Panc1 (cell line): ENCODE measurements around the gene SPTBN1. TPM values are rescaled to one million over a fixed set of nuclear protein-coding genes. Genes with fewer than 3 reads are reported as not detected.

Experiments used
- ATAC-seq: fragments of 200-7000 bp; cut with Tn5 transposase; 2 replicates; pipeline ENCODE4 v1.9.1; 2020; ENCODE audit warnings: mild to moderate bottlenecking, moderate library complexity
- BruUV-seq: library from RNA; stranded (reverse); fragments of 400-500 nt; replicated peaks from 2 replicates; lab custom pipeline; 2021; lab: Mats Ljungman, UMichigan
- CTCF ChIA-PET: fragments of 300-600 bp; sonication (Branson Sonifier 250); formaldehyde crosslinking; loops from one replicate; lab custom pipeline; 2022; ENCODE audit warnings: antibody characterized with exemption; lab: Charles Lee
- POLR2A ChIA-PET: fragments of 300-600 bp; sonication (Branson Sonifier 250); formaldehyde crosslinking; loops from one replicate; lab custom pipeline; 2022; ENCODE audit warnings: antibody characterized with exemption; lab: Charles Lee
- DNase-seq: peaks from one replicate; pipeline ENCODE4 v3.0.0-alpha.2; 2010; ENCODE audit warnings: low read depth, low spot score
- H3K27ac ChIP-seq: 2 replicates; pipeline ENCODE4 v1.5.1; 2011; ENCODE audit warnings: mild to moderate bottlenecking, low read length, inconsistent platforms
- H3K27me3 ChIP-seq: fragments of 200-500 bp; sonication (Bioruptor generic); 2 replicates; pipeline ENCODE4 v1.6.0; 2014; ENCODE audit warnings: low read length, inconsistent platforms; ENCODE audit not compliant: control insufficient read depth, insufficient read depth
- H3K36me3 ChIP-seq: fragments of 200-500 bp; sonication (Bioruptor generic); 2 replicates; pipeline ENCODE4 v1.5.1; 2014; ENCODE audit warnings: inconsistent platforms, mild to moderate bottlenecking, low read length, moderate library complexity; ENCODE audit not compliant: control insufficient read depth, insufficient read depth
- H3K4me1 ChIP-seq: 2 replicates; pipeline ENCODE4 v1.5.1; 2011; ENCODE audit warnings: inconsistent platforms, mild to moderate bottlenecking, low read length, moderate library complexity; ENCODE audit not compliant: control insufficient read depth, insufficient read depth
- H3K4me3 ChIP-seq, 2 experiments: 2 replicates each; pipeline ENCODE4 v1.5.1; 2011 to 2012; ENCODE audit warnings: low read depth in 2 of 2, low read length in 2 of 2, mild to moderate bottlenecking in 2 of 2, inconsistent platforms in 1 of 2, moderate library complexity in 1 of 2
- H3K9me3 ChIP-seq: fragments of 200-500 bp; sonication (Bioruptor generic); 2 replicates; pipeline ENCODE4 v1.5.1; 2014; ENCODE audit warnings: low read depth, mild to moderate bottlenecking, inconsistent platforms, low read length, moderate library complexity; ENCODE audit not compliant: control insufficient read depth, insufficient read depth
- CTCF ChIP-seq: fragments of 450-650 bp; IDR thresholded peaks from 2 replicates; pipeline ENCODE4 v1.5.1; 2017; ENCODE audit warnings: mild to moderate bottlenecking
- POLR2AphosphoS5 ChIP-seq: IDR thresholded peaks from 2 replicates; pipeline ENCODE4 v1.6.1; 2012; ENCODE audit warnings: mild to moderate bottlenecking, low read depth, low read length, moderate library complexity
- SIN3A ChIP-seq: IDR thresholded peaks from 2 replicates; pipeline ENCODE4 v1.6.1; 2012; ENCODE audit warnings: low read depth, mild to moderate bottlenecking, low read length, moderate library complexity, borderline replicate concordance; ENCODE audit not compliant: insufficient read depth
- TCF7L2 ChIP-seq: IDR thresholded peaks from 2 replicates; pipeline ENCODE4 v1.6.1; 2011; ENCODE audit warnings: mild to moderate bottlenecking, low read depth, low read length, inconsistent platforms
- in situ Hi-C: cut with HindIII; loops from 2 replicates; pipeline ENCODE4 v1.10.0; 2016; ENCODE audit warnings: low sequenced_read_pairs, low pct_unique_long_range_greater_than_20kb
- intact Hi-C: fragments of 100-400 bp; cut with micrococcal nuclease; formaldehyde crosslinking; loops from one replicate; pipeline ENCODE4 v1.10.0; 2022; ENCODE audit not compliant: unreplicated experiment
- total RNA-seq: library from RNA; stranded (reverse); gene quantifications from one replicate; pipeline ENCODE4 v1.2.1, GENCODE V29; 2021; ENCODE audit not compliant: unreplicated experiment
- TF ChIP-seq, protein P1 (sequence below), 2 experiments: IDR thresholded peaks; 2 replicates each; pipeline ENCODE4 v1.6.1; 2011 to 2012; ENCODE audit warnings: low read depth in 2 of 2, control low read depth in 1 of 2, low read length in 1 of 2, mild to moderate bottlenecking in 1 of 2, moderate library complexity in 1 of 2; ENCODE audit not compliant: insufficient read depth in 1 of 2

Gene SPTBN1
- total RNA-seq, 1 experiment from 2014 or later = 169 TPM

GRCh38 chr2:54513363-54513715 is 57.2 kb downstream of the SPTBN1 start:
- ATAC-seq (no peak), DNase-seq (no peak)
- no peaks in the 10 kb centered on the region for H3K27me3 ChIP-seq
- intact Hi-C loops = no loop called here
- ChIA-PET POLR2A (no interaction called here), CTCF (no interaction called here)
- no peaks in the 10 kb centered on the region for H3K9me3 ChIP-seq
- in situ Hi-C loops = no loop called here
- H3K4me3 ChIP-seq = no peak overlapping the region
- TF ChIP-seq SIN3A (no peak), POLR2AphosphoS5 (no peak), CTCF (no peak), TCF7L2 (no peak)
- TF ChIP-seq, protein P1, sequence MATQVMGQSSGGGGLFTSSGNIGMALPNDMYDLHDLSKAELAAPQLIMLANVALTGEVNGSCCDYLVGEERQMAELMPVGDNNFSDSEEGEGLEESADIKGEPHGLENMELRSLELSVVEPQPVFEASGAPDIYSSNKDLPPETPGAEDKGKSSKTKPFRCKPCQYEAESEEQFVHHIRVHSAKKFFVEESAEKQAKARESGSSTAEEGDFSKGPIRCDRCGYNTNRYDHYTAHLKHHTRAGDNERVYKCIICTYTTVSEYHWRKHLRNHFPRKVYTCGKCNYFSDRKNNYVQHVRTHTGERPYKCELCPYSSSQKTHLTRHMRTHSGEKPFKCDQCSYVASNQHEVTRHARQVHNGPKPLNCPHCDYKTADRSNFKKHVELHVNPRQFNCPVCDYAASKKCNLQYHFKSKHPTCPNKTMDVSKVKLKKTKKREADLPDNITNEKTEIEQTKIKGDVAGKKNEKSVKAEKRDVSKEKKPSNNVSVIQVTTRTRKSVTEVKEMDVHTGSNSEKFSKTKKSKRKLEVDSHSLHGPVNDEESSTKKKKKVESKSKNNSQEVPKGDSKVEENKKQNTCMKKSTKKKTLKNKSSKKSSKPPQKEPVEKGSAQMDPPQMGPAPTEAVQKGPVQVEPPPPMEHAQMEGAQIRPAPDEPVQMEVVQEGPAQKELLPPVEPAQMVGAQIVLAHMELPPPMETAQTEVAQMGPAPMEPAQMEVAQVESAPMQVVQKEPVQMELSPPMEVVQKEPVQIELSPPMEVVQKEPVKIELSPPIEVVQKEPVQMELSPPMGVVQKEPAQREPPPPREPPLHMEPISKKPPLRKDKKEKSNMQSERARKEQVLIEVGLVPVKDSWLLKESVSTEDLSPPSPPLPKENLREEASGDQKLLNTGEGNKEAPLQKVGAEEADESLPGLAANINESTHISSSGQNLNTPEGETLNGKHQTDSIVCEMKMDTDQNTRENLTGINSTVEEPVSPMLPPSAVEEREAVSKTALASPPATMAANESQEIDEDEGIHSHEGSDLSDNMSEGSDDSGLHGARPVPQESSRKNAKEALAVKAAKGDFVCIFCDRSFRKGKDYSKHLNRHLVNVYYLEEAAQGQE (IDR thresholded peaks at IDR 0.05; ENCODE audit: insufficient read depth in 1 of 2, low read depth in 2 of 2, low read length in 1 of 2) = no peak
- no TSS peak for BruUV-seq
- H3K36me3 ChIP-seq = no peaks in the 10 kb centered on the region
- no peak overlapping the region for H3K27ac ChIP-seq
- no peaks in the 10 kb centered on the region for H3K4me1 ChIP-seq

DNA sequence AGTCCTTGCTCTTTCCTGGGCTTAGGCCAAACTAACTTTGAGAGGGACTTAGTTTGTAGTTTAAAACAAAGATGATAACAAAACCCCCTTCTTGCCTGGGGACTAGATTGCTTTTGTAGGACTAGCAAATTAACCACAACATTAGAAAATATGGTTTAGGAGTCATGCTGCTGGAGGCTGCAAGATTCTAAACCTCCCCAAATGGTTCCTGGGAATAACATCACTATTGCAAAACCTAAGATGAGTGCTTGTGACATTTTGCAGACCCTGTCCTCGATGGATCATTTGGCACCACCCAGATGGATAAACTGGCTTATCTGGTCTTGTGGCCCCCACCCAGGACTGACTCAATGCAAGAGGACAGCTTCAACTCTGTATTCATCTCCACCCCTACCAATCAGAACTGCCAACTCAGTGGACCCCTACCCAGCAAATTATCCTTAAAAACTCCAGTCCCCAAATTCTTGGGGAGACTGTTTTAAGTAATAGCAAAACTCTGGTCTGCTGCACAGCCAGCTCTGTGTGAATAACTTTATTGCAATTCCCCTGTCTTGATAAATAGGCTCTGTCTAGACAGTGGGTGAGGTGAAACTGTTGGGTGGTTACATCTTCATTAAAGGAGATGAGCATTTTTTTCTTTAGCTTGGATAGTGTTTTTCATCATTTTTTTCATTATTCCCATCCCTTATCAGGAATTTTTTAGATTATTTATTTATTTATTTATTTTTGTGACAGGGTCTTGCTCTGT is 58.9 kb downstream of the SPTBN1 start:
- ATAC-seq = no peak
- no peak for DNase-seq
- POLR2A ChIA-PET = no interaction called here
- CTCF ChIA-PET = no interaction called here
- H3K27me3 ChIP-seq = no peaks in the 10 kb centered on the region
- no TSS peak for BruUV-seq
- intact Hi-C loops = no loop called here
- no peak overlapping the region for H3K27ac ChIP-seq
- H3K9me3 ChIP-seq = no peaks in the 10 kb centered on the region
- no peak for TF ChIP-seq TCF7L2
- H3K4me3 ChIP-seq = no peak overlapping the region
- H3K4me1 ChIP-seq = peaks cover 7% of the 10 kb centered on the region; the same call in 1 of the 2 replicates
- no peaks in the 10 kb centered on the region for H3K36me3 ChIP-seq
- in situ Hi-C loops = no loop called here

DNA sequence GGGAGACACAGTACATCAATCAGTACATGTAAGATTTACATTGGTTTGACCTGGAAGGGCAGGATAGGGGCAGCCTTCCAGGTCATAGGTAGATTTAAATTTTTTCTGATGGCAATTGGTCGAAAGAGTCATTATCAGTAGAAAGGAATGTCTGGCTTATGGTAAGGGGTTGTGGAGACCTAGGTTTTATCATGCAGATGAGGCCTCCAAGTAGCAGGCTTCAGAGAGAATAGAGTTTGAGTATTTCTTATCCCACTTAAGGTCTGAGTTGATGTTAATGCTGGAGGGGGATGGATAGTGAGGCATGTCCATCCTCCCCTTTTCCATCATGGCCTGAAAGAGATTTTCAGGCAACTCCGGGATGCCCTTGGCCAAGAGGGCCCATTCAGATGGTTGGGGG is 60.7 kb downstream of the SPTBN1 start:
- no peaks in the 10 kb centered on the region for H3K9me3 ChIP-seq
- in situ Hi-C loops = no loop called here

More for the DNA sequence above, 60.7 kb downstream of the SPTBN1 start:
- Histone ChIP-seq H3K4me1 (peaks cover 16% of the 10 kb centered on the region), H3K27me3 (no peaks in the 10 kb centered on the region), H3K27ac (no peak overlapping the region), H3K36me3 (no peaks in the 10 kb centered on the region), H3K4me3 (no peak overlapping the region)
- TF ChIP-seq, protein P1 (IDR thresholded peaks at IDR 0.05; ENCODE audit: insufficient read depth in 1 of 2, low read depth in 2 of 2, low read length in 1 of 2) = no peak
- TF ChIP-seq SIN3A (no peak), POLR2AphosphoS5 (no peak), CTCF (no peak), TCF7L2 (no peak)
- DNase-seq (no peak), ATAC-seq (no peak)
- POLR2A ChIA-PET = no interaction called here
- intact Hi-C loops = no loop called here
- BruUV-seq = no TSS peak
- CTCF ChIA-PET = no interaction called here
